Adipocyte (in vitro differentiated cells): Measurements from ENCODE around the gene OXTR.

Experiments
- DNase-seq: peaks from one replicate; pipeline ENCODE4 v3.0.0-alpha.2; 2015; ENCODE audit warnings: low read depth
- H3K27me3 ChIP-seq: replicated peaks from 2 replicates; pipeline ENCODE4 v1.7.0; 2013; ENCODE audit warnings: mild to moderate bottlenecking, low read length, moderate library complexity; ENCODE audit not compliant: control insufficient read depth, insufficient read depth
- H3K36me3 ChIP-seq: 2 replicates; pipeline ENCODE4 v1.7.0; 2013; ENCODE audit warnings: low read length, mild to moderate bottlenecking, moderate library complexity; ENCODE audit not compliant: control insufficient read depth, insufficient read depth, severe bottlenecking
- H3K4me1 ChIP-seq: 2 replicates; pipeline ENCODE4 v1.7.0; 2013; ENCODE audit warnings: mild to moderate bottlenecking, low read length, moderate library complexity; ENCODE audit not compliant: control insufficient read depth, insufficient read depth
- H3K4me3 ChIP-seq: 2 replicates; pipeline ENCODE4 v1.7.0; 2013; ENCODE audit warnings: mild to moderate bottlenecking, low read length, moderate library complexity
- H3K9ac ChIP-seq: 2 replicates; pipeline ENCODE4 v1.7.0; 2013; ENCODE audit warnings: mild to moderate bottlenecking, low read length, moderate library complexity
- H3K9me3 ChIP-seq: 2 replicates; pipeline ENCODE4 v1.7.0; 2013; ENCODE audit warnings: mild to moderate bottlenecking, low read length, moderate library complexity; ENCODE audit not compliant: control insufficient read depth

Gene OXTR

GRCh38 chr3:8769088-8769822 lies at the start of gene OXTR:
Gene OXTR (minus strand): TSS chr3:8769613. CDS start chr3:8768187, 1,426 bp downstream.
- Histone ChIP-seq H3K4me1 (peaks cover 26% of the 10 kb centered on the region), H3K9me3 (no peaks in the 10 kb centered on the region), H3K27me3 (peaks cover 4% of the 10 kb centered on the region), H3K36me3 (no peaks in the 10 kb centered on the region), H3K9ac (peak within 1 kb of the TSS; percentile 72), H3K4me3 (peak within 1 kb of the TSS; percentile 81)
- peak; percentile 93 for DNase-seq

GRCh38 chr3:8817486-8817885 lies 48.1 kb upstream of the OXTR start:
- Histone ChIP-seq H3K9me3 (peaks cover 23% of the 10 kb centered on the region), H3K4me1 (peaks cover 17% of the 10 kb centered on the region), H3K27me3 (no peaks in the 10 kb centered on the region), H3K9ac (no peak overlapping the region), H3K4me3 (no peak overlapping the region), H3K36me3 (no peaks in the 10 kb centered on the region)
- DNase-seq: no peak

- Histone ChIP-seq H3K9me3 (peaks cover 20% of the 10 kb centered on the region), H3K9ac (no peak overlapping the region), H3K4me3 (no peak overlapping the region), H3K27me3 (no peaks in the 10 kb centered on the region), H3K4me1 (peaks cover 4% of the 10 kb centered on the region), H3K36me3 (no peaks in the 10 kb centered on the region)
- DNase-seq: no peak
These were observed 46.7 kb upstream of the OXTR start for GRCh38 chr3:8816106-8816505.

GRCh38 chr3:8813411-8813810 lies 44.0 kb upstream of the OXTR start:
- Histone ChIP-seq H3K36me3 (no peaks in the 10 kb centered on the region), H3K4me1 (peaks cover 4% of the 10 kb centered on the region), H3K27me3 (no peaks in the 10 kb centered on the region), H3K4me3 (no peak overlapping the region), H3K9ac (no peak overlapping the region), H3K9me3 (peaks cover 4% of the 10 kb centered on the region)
- no peak for DNase-seq

GRCh38 chr3:8810561-8810960 lies 41.1 kb upstream of the OXTR start:
- Histone ChIP-seq H3K27me3 (no peaks in the 10 kb centered on the region), H3K36me3 (no peaks in the 10 kb centered on the region), H3K9me3 (no peaks in the 10 kb centered on the region), H3K4me3 (no peak overlapping the region), H3K9ac (no peak overlapping the region), H3K4me1 (no peaks in the 10 kb centered on the region)
- no peak for DNase-seq

GRCh38 chr3:8805774-8806173 lies 36.4 kb upstream of the OXTR start:
- Histone ChIP-seq H3K36me3 (no peaks in the 10 kb centered on the region), H3K4me3 (no peak overlapping the region), H3K9ac (no peak overlapping the region), H3K27me3 (no peaks in the 10 kb centered on the region), H3K9me3 (peaks cover 5% of the 10 kb centered on the region), H3K4me1 (no peaks in the 10 kb centered on the region)
- no peak for DNase-seq

- no peak for DNase-seq
- H3K36me3 ChIP-seq: no peaks in the 10 kb centered on the region
- H3K4me3 ChIP-seq: no peak overlapping the region
- no peak overlapping the region for H3K9ac ChIP-seq
- no peaks in the 10 kb centered on the region for H3K4me1 ChIP-seq
- H3K9me3 ChIP-seq: peaks cover 10% of the 10 kb centered on the region
- H3K27me3 ChIP-seq: no peaks in the 10 kb centered on the region
These were observed 32.8 kb upstream of the OXTR start for GRCh38 chr3:8802256-8802655.

GRCh38 chr3:8800016-8800415 lies 30.6 kb upstream of the OXTR start:
- peaks cover 10% of the 10 kb centered on the region for H3K9me3 ChIP-seq
- no peak overlapping the region for H3K9ac ChIP-seq
- no peaks in the 10 kb centered on the region for H3K36me3 ChIP-seq
- no peak overlapping the region for H3K4me3 ChIP-seq
- H3K4me1 ChIP-seq: no peaks in the 10 kb centered on the region
- DNase-seq: no peak
- H3K27me3 ChIP-seq: no peaks in the 10 kb centered on the region

- Histone ChIP-seq H3K36me3 (no peaks in the 10 kb centered on the region), H3K4me1 (no peaks in the 10 kb centered on the region), H3K27me3 (no peaks in the 10 kb centered on the region), H3K4me3 (no peak overlapping the region), H3K9ac (no peak overlapping the region), H3K9me3 (peaks cover 8% of the 10 kb centered on the region)
- DNase-seq: no peak
These were observed 24.8 kb upstream of the OXTR start for GRCh38 chr3:8794247-8794646.

- H3K4me3 ChIP-seq: no peak overlapping the region
- H3K9me3 ChIP-seq: peaks cover 14% of the 10 kb centered on the region
- H3K36me3 ChIP-seq: no peaks in the 10 kb centered on the region
- H3K9ac ChIP-seq: no peak overlapping the region
- no peaks in the 10 kb centered on the region for H3K4me1 ChIP-seq
- H3K27me3 ChIP-seq: no peaks in the 10 kb centered on the region
- DNase-seq: peak; percentile 40
These were observed 23.8 kb upstream of the OXTR start for GRCh38 chr3:8793242-8793641.

GRCh38 chr3:8790529-8790928 lies 21.1 kb upstream of the OXTR start:
- Histone ChIP-seq H3K9ac (no peak overlapping the region), H3K4me1 (no peaks in the 10 kb centered on the region), H3K4me3 (no peak overlapping the region), H3K9me3 (peaks cover 21% of the 10 kb centered on the region), H3K27me3 (no peaks in the 10 kb centered on the region), H3K36me3 (no peaks in the 10 kb centered on the region)
- DNase-seq: no peak
